Activated CD8-positive, alpha-beta T cell treated with anti-CD3 and anti-CD28 coated beads for 36 hours (primary cell): ENCODE measurements around the gene APLP1. TPM values are rescaled to one million over a fixed set of nuclear protein-coding genes. Genes with fewer than 3 reads are reported as not detected.

ENCODE experiments used
- ATAC-seq: fragments of 200-7000 bp; cut with Tn5 transposase; one replicate; pipeline ENCODE4 v1.10.0; 2021; ENCODE audit warnings: mild to moderate bottlenecking, moderate library complexity
- CTCF ChIA-PET: fragments of 350-600 bp; sonication (Branson Sonifier 250); formaldehyde crosslinking; loops from one replicate; lab custom pipeline; 2021; ENCODE audit warnings: antibody characterized with exemption; lab: Charles Lee
- POLR2A ChIA-PET: fragments of 350-600 bp; sonication (Branson Sonifier 250); formaldehyde crosslinking; loops from one replicate; lab custom pipeline; 2021; ENCODE audit warnings: antibody characterized with exemption; lab: Charles Lee
- DNase-seq: peaks from one replicate; pipeline ENCODE4 v3.0.0-alpha.2; 2020
- H3K27ac Mint-ChIP-seq: one replicate; pipeline ENCODE4 v1.8.0; 2021; ENCODE audit warnings: mild to moderate bottlenecking, mixed read lengths
- H3K27me3 Mint-ChIP-seq: one replicate; pipeline ENCODE4 v1.8.0; 2021; ENCODE audit warnings: mixed read lengths
- H3K36me3 Mint-ChIP-seq: one replicate; pipeline ENCODE4 v1.8.0; 2021; ENCODE audit warnings: low read depth, mixed read lengths
- H3K4me1 Mint-ChIP-seq: one replicate; pipeline ENCODE4 v1.8.0; 2021; ENCODE audit warnings: low read depth, mixed read lengths
- H3K4me3 Mint-ChIP-seq: one replicate; pipeline ENCODE4 v1.8.0; 2021; ENCODE audit warnings: mild to moderate bottlenecking, moderate library complexity, mixed read lengths
- H3K9me3 Mint-ChIP-seq: one replicate; pipeline ENCODE4 v1.8.0; 2021; ENCODE audit warnings: mixed read lengths
- CTCF ChIP-seq: fragments of 200-600 bp; IDR thresholded peaks from one replicate; pipeline ENCODE4 v1.8.0; 2022; ENCODE audit warnings: antibody characterized with exemption, mild to moderate bottlenecking
- intact Hi-C: fragments of 100-400 bp; cut with micrococcal nuclease; formaldehyde crosslinking; loops from one replicate; pipeline ENCODE4 v1.10.0; 2022
- total RNA-seq, 2 experiments: library from RNA; stranded (reverse); gene quantifications; one replicate each; pipeline ENCODE4 v1.2.3, GENCODE V29; 2021

APLP1 gene
- total RNA-seq, 2 experiments from 2014 or later, result 2.0 to 2.1 TPM

GRCh38 chr19:35911173-35911572 lies 42.8 kb downstream of the APLP1 start:
- ChIA-PET CTCF (interaction anchor here (2.6 kb wide), 1 partner anchor 29 kb away, joined by 8 read pairs; no protein-coding TSS in a partner anchor), POLR2A (interaction anchor here (0.8 to 2.1 kb wide), 3 partner anchors 14 to 199 kb away, joined by 3 to 5 read pairs (median 3); no protein-coding TSS in a partner anchor)
- H3K4me3 Mint-ChIP-seq, result no peak overlapping the region
- TF ChIP-seq CTCF, result no peak
- DNase-seq (no peak), ATAC-seq (no peak)
- no peaks in the 10 kb centered on the region for H3K36me3 Mint-ChIP-seq
- no peaks in the 10 kb centered on the region for H3K9me3 Mint-ChIP-seq
- peaks cover 39% of the 10 kb centered on the region for H3K4me1 Mint-ChIP-seq
- no peak overlapping the region for H3K27ac Mint-ChIP-seq
- intact Hi-C loops, result no loop called here
- H3K27me3 Mint-ChIP-seq, result no peaks in the 10 kb centered on the region

GRCh38 chr19:35911790-35912189 lies 43.4 kb downstream of the APLP1 start:
- H3K27ac Mint-ChIP-seq, result no peak overlapping the region
- POLR2A ChIA-PET, result interaction anchor here (0.6 to 2.1 kb wide), 7 partner anchors 8 to 200 kb away, joined by 3 to 5 read pairs (median 3); no protein-coding TSS in a partner anchor
- ATAC-seq, result peak; percentile 37

DNA sequence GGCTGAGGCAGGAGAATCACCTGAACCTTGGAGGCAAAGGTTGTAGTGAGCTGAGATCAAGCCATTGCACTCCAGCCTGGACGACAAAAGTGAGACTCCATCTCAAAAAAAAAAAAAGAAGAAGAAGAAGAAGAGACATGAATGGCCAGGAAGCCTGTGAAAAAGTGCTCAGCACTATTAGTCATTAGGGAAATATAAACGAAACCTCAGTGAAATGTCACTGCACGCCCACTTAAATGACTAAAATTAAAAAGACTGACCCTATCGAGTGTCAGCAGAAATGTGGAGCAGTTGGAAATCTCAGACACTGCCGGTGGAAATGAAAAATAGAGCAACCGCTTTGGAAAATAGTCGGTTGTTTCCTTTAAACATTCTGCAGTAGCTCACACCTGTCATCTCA lies 45.2 kb downstream of the APLP1 start:
- Mint-ChIP-seq H3K27ac (peak overlapping the region; percentile 20), H3K36me3 (no peaks in the 10 kb centered on the region), H3K4me1 (peaks cover 33% of the 10 kb centered on the region), H3K27me3 (no peaks in the 10 kb centered on the region), H3K4me3 (no peak overlapping the region), H3K9me3 (no peaks in the 10 kb centered on the region)
- TF ChIP-seq CTCF, result no peak
- ChIA-PET CTCF (interaction anchor here (1.3 kb wide), 1 partner anchor 12 kb away, joined by 5 read pairs; no protein-coding TSS in a partner anchor), POLR2A (no interaction called here)
- ATAC-seq (peak; percentile 24), DNase-seq (no peak)
- intact Hi-C loops, result no loop called here

More at GRCh38 chr19:35911790-35912189, 43.4 kb downstream of the APLP1 start:
- CTCF ChIA-PET, result interaction anchor here (2.6 kb wide), 1 partner anchor 30 kb away, joined by 8 read pairs; no protein-coding TSS in a partner anchor
- no peaks in the 10 kb centered on the region for H3K27me3 Mint-ChIP-seq
- no peak for TF ChIP-seq CTCF
- H3K9me3 Mint-ChIP-seq, result no peaks in the 10 kb centered on the region
- no peaks in the 10 kb centered on the region for H3K36me3 Mint-ChIP-seq
- H3K4me3 Mint-ChIP-seq, result no peak overlapping the region
- intact Hi-C loops, result no loop called here
- peak; percentile 48 for DNase-seq
- H3K4me1 Mint-ChIP-seq, result peaks cover 38% of the 10 kb centered on the region

GRCh38 chr19:35915443-35915842 lies 47.1 kb downstream of the APLP1 start:
- ChIA-PET CTCF (interaction anchor here (1.2 kb wide), 1 partner anchor 16 kb away, joined by 5 read pairs; no protein-coding TSS in a partner anchor), POLR2A (interaction anchor here (0.9 to 1.7 kb wide), 2 partner anchors 11 to 16 kb away, joined by 3 to 4 read pairs; no protein-coding TSS in a partner anchor)
- H3K36me3 Mint-ChIP-seq, result no peaks in the 10 kb centered on the region
- TF ChIP-seq CTCF, result no peak
- no peaks in the 10 kb centered on the region for H3K9me3 Mint-ChIP-seq
- H3K27me3 Mint-ChIP-seq, result no peaks in the 10 kb centered on the region
- no peak for DNase-seq
- no peak overlapping the region for H3K4me3 Mint-ChIP-seq
- H3K27ac Mint-ChIP-seq, result no peak overlapping the region
- intact Hi-C loops, result no loop called here
- ATAC-seq, result peak; percentile 27
- peaks cover 23% of the 10 kb centered on the region for H3K4me1 Mint-ChIP-seq

DNA sequence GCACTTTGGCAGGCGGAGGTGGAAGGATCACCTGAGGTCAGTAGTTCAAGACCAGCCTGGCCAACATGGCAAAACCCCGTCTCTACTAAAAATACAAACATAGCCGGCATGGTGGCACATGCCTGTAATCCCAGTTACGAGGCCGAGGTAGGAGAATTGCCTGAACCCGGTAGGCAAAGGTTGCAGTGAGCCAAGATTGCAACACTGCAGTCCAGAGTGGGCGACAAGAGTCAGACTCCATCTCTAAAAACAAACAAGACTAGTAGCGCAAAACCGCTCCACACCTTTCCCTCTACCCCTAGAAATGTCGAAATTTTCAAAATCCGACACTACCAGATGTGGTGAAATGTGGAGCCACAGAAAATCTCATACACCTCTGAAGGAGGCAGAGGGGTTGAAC lies 50.9 kb downstream of the APLP1 start:
- no peak for DNase-seq
- no peak for TF ChIP-seq CTCF
- ATAC-seq, result no peak
- Mint-ChIP-seq H3K4me1 (peaks cover 4% of the 10 kb centered on the region), H3K4me3 (no peak overlapping the region), H3K27ac (no peak overlapping the region), H3K27me3 (no peaks in the 10 kb centered on the region), H3K36me3 (no peaks in the 10 kb centered on the region), H3K9me3 (no peaks in the 10 kb centered on the region)
- ChIA-PET CTCF (no interaction called here), POLR2A (no interaction called here)
- intact Hi-C loops, result no loop called here
